Natural killer cell (primary cell): ENCODE measurements around the gene ZNF579. TPM values are rescaled to one million over a fixed set of nuclear protein-coding genes. Genes with fewer than 3 reads are reported as not detected.

Experiments
- ATAC-seq, 3 donors: fragments of 150-1000 bp in 2 of 3; fragments of 200-7000 bp in 1 of 3; cut with Tn5 transposase; 1 replicate in 1 of 3; 2 replicates in 2 of 3; pipeline ENCODE4 v1.10.0; 2021; ENCODE audit warnings: mild to moderate bottlenecking in 2 of 3, moderate library complexity in 2 of 3
- DNase-seq, 2 donors: peaks; one replicate each; pipeline versions ENCODE4 v3.0.0 to v3.0.0-alpha.2; 2013 to 2021; ENCODE audit warnings: mixed read lengths in 1 of 2
- H3K27ac ChIP-seq: one replicate; pipeline ENCODE4 v1.5.1; 2013; ENCODE audit warnings: mild to moderate bottlenecking, low read length
- H3K27me3 ChIP-seq: one replicate; pipeline ENCODE4 v1.6.1; 2013; ENCODE audit warnings: low read length; ENCODE audit not compliant: control insufficient read depth, insufficient read depth
- H3K36me3 ChIP-seq: one replicate; pipeline ENCODE4 v1.6.1; 2013; ENCODE audit warnings: low read length; ENCODE audit not compliant: control insufficient read depth, insufficient read depth
- H3K4me1 ChIP-seq: one replicate; pipeline ENCODE4 v1.6.1; 2013; ENCODE audit warnings: low read length; ENCODE audit not compliant: control insufficient read depth, insufficient read depth
- H3K4me3 ChIP-seq: one replicate; pipeline ENCODE4 v1.5.1; 2013; ENCODE audit warnings: low read length
- H3K9me3 ChIP-seq: one replicate; pipeline ENCODE4 v1.6.1; 2013; ENCODE audit warnings: low read length; ENCODE audit not compliant: control insufficient read depth, insufficient read depth
- H3K27ac Mint-ChIP-seq, 2 donors: one replicate each; pipeline ENCODE4 v1.8.0; 2022; ENCODE audit warnings: mild to moderate bottlenecking in 2 of 2, mixed read lengths in 2 of 2, moderate library complexity in 1 of 2
- H3K27me3 Mint-ChIP-seq, 2 donors: one replicate each; pipeline ENCODE4 v1.8.0; 2022; ENCODE audit warnings: low read depth in 2 of 2, mixed read lengths in 2 of 2
- H3K36me3 Mint-ChIP-seq: one replicate; pipeline ENCODE4 v1.8.0; 2022; ENCODE audit warnings: mixed read lengths
- H3K4me1 Mint-ChIP-seq, 2 donors: one replicate each; pipeline ENCODE4 v1.8.0; 2022; ENCODE audit warnings: mixed read lengths in 2 of 2
- H3K4me3 Mint-ChIP-seq: one replicate; pipeline ENCODE4 v1.8.0; 2022; ENCODE audit warnings: mild to moderate bottlenecking, moderate library complexity, mixed read lengths
- H3K9me3 Mint-ChIP-seq, 2 donors: one replicate each; pipeline ENCODE4 v1.8.0; 2022; ENCODE audit warnings: mixed read lengths in 2 of 2
- WGBS: methylation state at CpG from one replicate; pipeline ENCODE4 v1.1.7; 2013; ENCODE audit warnings: missing lambda C conversion rate; ENCODE audit not compliant: insufficient coverage; 5-methylcytosine and 5-hydroxymethylcytosine counted together
- intact Hi-C: fragments of 100-400 bp; cut with micrococcal nuclease; formaldehyde crosslinking; loops from one replicate; pipeline ENCODE4 v1.14.2; 2022
- total RNA-seq, 4 donors: library from RNA; stranded (reverse); fragments of 120-200 nt in 1 of 4; gene quantifications; one replicate each; pipeline versions ENCODE4 v1.2.3 to v1.2.4, GENCODE V29; 2013 to 2022
- TF ChIP-seq, protein P1 (sequence below): fragments of 200-600 bp; IDR thresholded peaks from one replicate; pipeline ENCODE4 v1.8.0; 2022; ENCODE audit warnings: antibody characterized with exemption

ZNF579 gene
- total RNA-seq, 3 donors from 2014 or later (not counting 1 experiment from before 2014, with no cell fraction given) = 8.3 to 11.2 (median 9.5) TPM

DNA sequence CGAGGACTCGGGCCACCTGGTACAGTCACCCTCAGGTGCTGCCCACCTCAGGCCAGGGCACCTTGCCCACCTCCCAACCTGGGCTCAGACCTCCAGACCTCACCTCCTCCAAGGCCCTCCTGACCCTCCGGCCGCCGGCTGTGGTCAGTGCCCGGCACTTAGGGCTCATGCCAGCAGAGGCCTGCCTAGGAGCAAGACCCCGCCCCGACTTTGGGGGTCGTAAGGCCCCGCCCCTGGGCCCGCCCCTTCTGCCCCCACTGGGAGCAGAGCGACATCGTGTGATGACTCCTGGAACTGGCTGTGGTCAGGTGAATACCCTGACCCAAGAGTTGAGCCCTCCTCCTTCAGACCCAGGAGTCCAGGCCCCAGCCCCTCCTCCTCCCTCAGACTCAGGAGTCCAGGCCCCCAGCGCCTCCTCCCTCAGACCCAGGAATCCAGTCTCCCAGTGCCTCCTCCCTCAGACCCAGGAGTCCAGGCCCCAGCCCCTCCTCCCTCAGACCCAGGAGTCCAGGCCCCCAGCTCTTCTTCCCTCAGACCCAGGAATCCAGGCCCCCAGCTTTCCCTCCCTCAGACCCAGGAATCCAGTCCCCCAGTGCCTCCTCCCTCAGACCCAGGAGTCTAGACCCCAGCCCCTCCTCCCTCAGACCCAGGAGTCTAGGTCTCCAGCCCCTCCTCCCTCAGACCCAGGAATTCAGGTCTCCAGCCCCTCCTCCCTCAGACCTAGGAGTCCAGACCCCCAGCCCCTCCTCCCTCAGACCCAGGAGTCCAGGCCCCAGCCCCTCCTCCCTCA lies 43.5 kb downstream of the ZNF579 start, which contains the start of gene SBK2:
SBK2 (minus strand) TSS at position 183 of the 790 bp plus-strand sequence. CDS start 839 bp downstream, outside the sequence.
- H3K27ac ChIP-seq = no peak within 1 kb of the TSS
- TF ChIP-seq, protein P1, sequence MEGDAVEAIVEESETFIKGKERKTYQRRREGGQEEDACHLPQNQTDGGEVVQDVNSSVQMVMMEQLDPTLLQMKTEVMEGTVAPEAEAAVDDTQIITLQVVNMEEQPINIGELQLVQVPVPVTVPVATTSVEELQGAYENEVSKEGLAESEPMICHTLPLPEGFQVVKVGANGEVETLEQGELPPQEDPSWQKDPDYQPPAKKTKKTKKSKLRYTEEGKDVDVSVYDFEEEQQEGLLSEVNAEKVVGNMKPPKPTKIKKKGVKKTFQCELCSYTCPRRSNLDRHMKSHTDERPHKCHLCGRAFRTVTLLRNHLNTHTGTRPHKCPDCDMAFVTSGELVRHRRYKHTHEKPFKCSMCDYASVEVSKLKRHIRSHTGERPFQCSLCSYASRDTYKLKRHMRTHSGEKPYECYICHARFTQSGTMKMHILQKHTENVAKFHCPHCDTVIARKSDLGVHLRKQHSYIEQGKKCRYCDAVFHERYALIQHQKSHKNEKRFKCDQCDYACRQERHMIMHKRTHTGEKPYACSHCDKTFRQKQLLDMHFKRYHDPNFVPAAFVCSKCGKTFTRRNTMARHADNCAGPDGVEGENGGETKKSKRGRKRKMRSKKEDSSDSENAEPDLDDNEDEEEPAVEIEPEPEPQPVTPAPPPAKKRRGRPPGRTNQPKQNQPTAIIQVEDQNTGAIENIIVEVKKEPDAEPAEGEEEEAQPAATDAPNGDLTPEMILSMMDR = no peak
- H3K9me3 Mint-ChIP-seq = no peaks in the 10 kb centered on the region
- H3K27me3 ChIP-seq = no peaks in the 10 kb centered on the region
- DNase-seq = no peak
- H3K4me1 ChIP-seq = no peaks in the 10 kb centered on the region
- H3K4me3 Mint-ChIP-seq = no peak within 1 kb of the TSS
- no peaks in the 10 kb centered on the region for H3K9me3 ChIP-seq
- no peaks in the 10 kb centered on the region for H3K4me1 Mint-ChIP-seq
- no peak for ATAC-seq
- intact Hi-C loops = no loop called here
- H3K36me3 ChIP-seq = no peaks in the 10 kb centered on the region
- no peak within 1 kb of the TSS for H3K27ac Mint-ChIP-seq
- H3K27me3 Mint-ChIP-seq = no peaks in the 10 kb centered on the region
- 60% methylated on average over 14 of the region's 14 CpGs for WGBS
- H3K36me3 Mint-ChIP-seq = no peaks in the 10 kb centered on the region
- H3K4me3 ChIP-seq = no peak within 1 kb of the TSS

- no peaks in the 10 kb centered on the region for H3K27me3 Mint-ChIP-seq
- H3K36me3 Mint-ChIP-seq = no peaks in the 10 kb centered on the region
- no peak overlapping the region for H3K4me3 Mint-ChIP-seq
- Histone ChIP-seq H3K4me3 (no peak overlapping the region), H3K27ac (no peak overlapping the region), H3K4me1 (no peaks in the 10 kb centered on the region), H3K9me3 (no peaks in the 10 kb centered on the region), H3K36me3 (no peaks in the 10 kb centered on the region), H3K27me3 (no peaks in the 10 kb centered on the region)
- no peak for ATAC-seq
- TF ChIP-seq, protein P1 = no peak
- 95% methylated on average over 7 of the region's 11 CpGs for WGBS
- no peak overlapping the region for H3K27ac Mint-ChIP-seq
- no peaks in the 10 kb centered on the region for H3K4me1 Mint-ChIP-seq
- no peak for DNase-seq
- intact Hi-C loops = no loop called here
- H3K9me3 Mint-ChIP-seq = no peaks in the 10 kb centered on the region
These were observed 44.3 kb downstream of the ZNF579 start for GRCh38 chr19:55536366-55536765.

DNA sequence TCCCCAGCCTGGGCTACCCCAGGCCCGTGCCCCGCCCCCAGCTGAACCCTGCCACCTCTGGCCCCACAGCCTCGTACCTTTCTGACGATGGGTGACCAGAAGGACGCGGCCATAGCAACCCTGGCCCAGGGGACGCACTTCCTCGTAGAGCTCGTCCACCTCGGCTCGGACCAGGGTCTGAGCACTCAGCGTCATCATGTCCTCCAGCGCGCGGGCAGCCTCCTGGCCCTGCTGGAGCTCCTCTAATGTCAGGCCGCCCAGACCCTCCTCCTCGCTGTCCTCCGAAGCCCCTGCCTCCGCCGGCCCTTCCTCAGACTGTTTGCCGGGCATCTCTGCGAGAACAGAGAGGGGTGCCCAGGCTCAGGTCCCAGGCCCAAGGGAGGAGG lies 44.7 kb downstream of the ZNF579 start:
- DNase-seq (no peak), ATAC-seq (no peak)
- Mint-ChIP-seq H3K4me1 (no peaks in the 10 kb centered on the region), H3K27ac (no peak overlapping the region), H3K4me3 (no peak overlapping the region), H3K36me3 (no peaks in the 10 kb centered on the region), H3K9me3 (no peaks in the 10 kb centered on the region), H3K27me3 (no peaks in the 10 kb centered on the region)
- WGBS = 93% methylated on average over 22 of the region's 22 CpGs
- Histone ChIP-seq H3K27me3 (no peaks in the 10 kb centered on the region), H3K4me1 (no peaks in the 10 kb centered on the region), H3K9me3 (no peaks in the 10 kb centered on the region), H3K36me3 (no peaks in the 10 kb centered on the region), H3K4me3 (no peak overlapping the region), H3K27ac (no peak overlapping the region)
- TF ChIP-seq, protein P1 = no peak
- intact Hi-C loops = no loop called here
